KMS-11 (cell line): ENCODE measurements around the gene AKR7A2.

ENCODE experiments used
- H2AFZ ChIP-seq: fragments of 200-600 bp; sonication (generic); 2 replicates; pipeline ENCODE4 v1.6.1; 2016; ENCODE audit warnings: antibody characterized with exemption, mixed run types, low read depth
- H3K27ac ChIP-seq: fragments of 200-600 bp; sonication (generic); 2 replicates; pipeline ENCODE4 v1.6.1; 2016; ENCODE audit warnings: mild to moderate bottlenecking, mixed run types
- H3K27me3 ChIP-seq: fragments of 200-600 bp; sonication (generic); 2 replicates; pipeline ENCODE4 v1.6.1; 2017; ENCODE audit warnings: mild to moderate bottlenecking, low read depth, mixed run types, moderate library complexity; ENCODE audit not compliant: insufficient read depth
- H3K36me3 ChIP-seq: fragments of 200-600 bp; sonication (generic); 2 replicates; pipeline ENCODE4 v1.6.1; 2017; ENCODE audit warnings: mild to moderate bottlenecking, mixed run types; ENCODE audit not compliant: insufficient read depth
- H3K4me1 ChIP-seq: fragments of 200-600 bp; sonication (generic); 2 replicates; pipeline ENCODE4 v1.6.1; 2016; ENCODE audit warnings: mild to moderate bottlenecking, low read depth, mixed run types; ENCODE audit not compliant: poor library complexity, severe bottlenecking
- H3K4me2 ChIP-seq: fragments of 200-600 bp; sonication (generic); 2 replicates; pipeline ENCODE4 v1.7.0; 2016; ENCODE audit warnings: mild to moderate bottlenecking, mixed run types
- H3K4me3 ChIP-seq: fragments of 200-600 bp; sonication (generic); IDR thresholded peaks from 2 replicates; pipeline ENCODE4 v1.6.1; 2017; ENCODE audit warnings: low read depth, low read length, mixed read lengths; ENCODE audit not compliant: insufficient read depth
- H3K79me2 ChIP-seq: fragments of 200-600 bp; sonication (generic); 2 replicates; pipeline ENCODE4 v1.6.1; 2016; ENCODE audit warnings: low read depth, mixed run types; ENCODE audit not compliant: insufficient read depth
- H3K9ac ChIP-seq: fragments of 200-600 bp; sonication (generic); 2 replicates; pipeline ENCODE4 v1.6.1; 2016; ENCODE audit warnings: mild to moderate bottlenecking, mixed run types
- H4K20me1 ChIP-seq: fragments of 200-600 bp; sonication (generic); 2 replicates; pipeline ENCODE4 v1.6.1; 2016; ENCODE audit warnings: mild to moderate bottlenecking, mixed run types; ENCODE audit not compliant: insufficient read depth
- TF ChIP-seq, protein P1 (sequence below): fragments of 200-600 bp; sonication (generic); conservative IDR thresholded peaks from 2 replicates; pipeline ENCODE4 v1.6.1; 2017; ENCODE audit warnings: low read depth, mild to moderate bottlenecking, antibody characterized with exemption, low read length, moderate library complexity, mixed read lengths

The AKR7A2 gene

DNA sequence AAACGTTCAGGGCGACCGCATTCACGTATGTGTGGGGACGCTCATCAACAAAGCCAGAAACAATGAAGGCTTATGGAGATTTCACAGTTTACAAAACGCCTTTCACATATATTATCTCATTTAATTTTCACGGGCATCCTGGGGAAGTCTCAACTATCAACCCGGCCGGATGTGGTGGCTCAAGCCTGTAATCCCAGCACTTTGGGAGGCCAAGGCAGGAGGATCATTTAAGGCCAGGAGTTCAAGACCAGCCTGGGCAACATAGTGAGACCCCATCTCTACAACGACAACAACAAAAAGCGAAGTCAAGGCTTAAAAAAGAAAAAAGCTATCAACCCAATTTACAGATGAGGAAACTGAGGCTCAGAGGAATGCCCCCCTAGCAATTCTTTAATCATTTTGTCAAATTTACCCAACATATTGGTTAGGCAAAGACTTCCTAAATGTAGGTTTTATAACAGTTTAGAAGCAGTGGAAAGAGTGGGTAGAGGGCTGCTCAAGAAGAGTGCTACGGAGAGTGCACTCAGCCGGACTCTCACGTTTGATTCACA is 28.5 kb upstream of the AKR7A2 start:
- Histone ChIP-seq H2AFZ (no peak overlapping the region), H3K4me3 (no peak overlapping the region), H4K20me1 (no peaks in the 10 kb centered on the region), H3K27me3 (no peaks in the 10 kb centered on the region), H3K4me2 (no peak overlapping the region), H3K36me3 (no peaks in the 10 kb centered on the region), H3K27ac (no peak overlapping the region), H3K4me1 (no peaks in the 10 kb centered on the region), H3K79me2 (no peaks in the 10 kb centered on the region), H3K9ac (no peak overlapping the region)
- TF ChIP-seq, protein P1, sequence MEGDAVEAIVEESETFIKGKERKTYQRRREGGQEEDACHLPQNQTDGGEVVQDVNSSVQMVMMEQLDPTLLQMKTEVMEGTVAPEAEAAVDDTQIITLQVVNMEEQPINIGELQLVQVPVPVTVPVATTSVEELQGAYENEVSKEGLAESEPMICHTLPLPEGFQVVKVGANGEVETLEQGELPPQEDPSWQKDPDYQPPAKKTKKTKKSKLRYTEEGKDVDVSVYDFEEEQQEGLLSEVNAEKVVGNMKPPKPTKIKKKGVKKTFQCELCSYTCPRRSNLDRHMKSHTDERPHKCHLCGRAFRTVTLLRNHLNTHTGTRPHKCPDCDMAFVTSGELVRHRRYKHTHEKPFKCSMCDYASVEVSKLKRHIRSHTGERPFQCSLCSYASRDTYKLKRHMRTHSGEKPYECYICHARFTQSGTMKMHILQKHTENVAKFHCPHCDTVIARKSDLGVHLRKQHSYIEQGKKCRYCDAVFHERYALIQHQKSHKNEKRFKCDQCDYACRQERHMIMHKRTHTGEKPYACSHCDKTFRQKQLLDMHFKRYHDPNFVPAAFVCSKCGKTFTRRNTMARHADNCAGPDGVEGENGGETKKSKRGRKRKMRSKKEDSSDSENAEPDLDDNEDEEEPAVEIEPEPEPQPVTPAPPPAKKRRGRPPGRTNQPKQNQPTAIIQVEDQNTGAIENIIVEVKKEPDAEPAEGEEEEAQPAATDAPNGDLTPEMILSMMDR: no peak

DNA sequence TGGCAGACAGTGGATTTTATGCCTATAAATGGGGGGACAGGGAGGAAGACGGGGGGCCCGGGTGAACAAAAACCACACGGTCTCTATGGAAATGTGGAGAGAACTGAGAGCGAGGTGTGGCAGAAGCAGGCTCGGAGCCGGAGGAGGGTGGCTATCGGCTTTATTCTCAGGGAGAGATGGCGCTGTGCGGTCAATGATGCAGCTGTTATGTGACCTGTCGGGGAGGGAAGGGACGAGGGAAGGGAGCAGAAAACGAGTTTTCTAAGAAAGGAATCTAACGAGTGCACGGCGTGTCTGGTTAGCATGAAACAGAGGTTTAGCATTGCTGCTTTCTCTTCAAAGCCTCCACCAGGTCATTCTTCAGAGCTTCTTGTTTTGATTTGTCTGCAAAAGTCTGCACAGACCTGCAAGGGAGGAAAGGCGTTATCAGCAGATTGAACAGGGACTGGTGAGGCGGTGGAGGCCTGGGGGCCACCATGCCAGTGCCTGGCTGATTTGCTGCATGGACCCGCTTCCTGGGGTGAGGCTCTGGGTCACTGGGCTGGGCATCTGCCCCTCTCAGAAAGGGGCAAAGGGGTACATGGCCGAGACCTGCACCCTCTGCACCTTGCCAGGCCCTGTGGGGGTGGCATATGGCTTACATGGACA is 27.4 kb upstream of the AKR7A2 start:
- no peak overlapping the region for H2AFZ ChIP-seq
- no peak overlapping the region for H3K9ac ChIP-seq
- H3K36me3 ChIP-seq: no peaks in the 10 kb centered on the region
- H3K27me3 ChIP-seq: no peaks in the 10 kb centered on the region
- H3K4me3 ChIP-seq: no peak overlapping the region
- H3K27ac ChIP-seq: no peak overlapping the region
- no peaks in the 10 kb centered on the region for H3K4me1 ChIP-seq
- H4K20me1 ChIP-seq: no peaks in the 10 kb centered on the region
- TF ChIP-seq, protein P1: no peak
- no peak overlapping the region for H3K4me2 ChIP-seq
- H3K79me2 ChIP-seq: no peaks in the 10 kb centered on the region

DNA sequence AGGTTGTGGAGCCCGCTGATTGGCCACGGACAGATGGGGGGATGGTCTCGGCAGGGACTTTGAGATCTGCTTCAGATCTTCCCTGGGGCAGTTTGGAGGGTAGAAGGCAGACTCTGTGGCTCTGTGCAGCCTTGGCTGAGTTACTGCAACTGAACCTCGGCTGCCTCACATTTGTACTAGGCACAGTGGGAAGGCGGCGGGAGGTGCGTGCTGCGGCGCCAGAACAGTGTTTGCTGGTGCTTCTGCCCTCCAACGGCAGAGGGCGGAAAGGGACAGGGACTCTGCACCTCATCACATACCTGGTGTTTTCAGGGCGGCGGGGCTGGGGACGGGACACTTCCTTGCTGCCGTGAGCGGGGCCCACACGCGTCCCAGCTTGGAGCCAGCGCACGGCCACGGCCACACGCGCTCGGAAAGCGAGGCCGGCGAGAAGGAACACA is 26.4 kb upstream of the AKR7A2 start:
- Histone ChIP-seq H3K79me2 (no peaks in the 10 kb centered on the region), H3K27me3 (no peaks in the 10 kb centered on the region), H3K4me2 (no peak overlapping the region), H2AFZ (no peak overlapping the region), H4K20me1 (no peaks in the 10 kb centered on the region), H3K4me1 (no peaks in the 10 kb centered on the region), H3K9ac (no peak overlapping the region), H3K36me3 (no peaks in the 10 kb centered on the region), H3K4me3 (no peak overlapping the region), H3K27ac (no peak overlapping the region)
- TF ChIP-seq, protein P1: no peak

DNA sequence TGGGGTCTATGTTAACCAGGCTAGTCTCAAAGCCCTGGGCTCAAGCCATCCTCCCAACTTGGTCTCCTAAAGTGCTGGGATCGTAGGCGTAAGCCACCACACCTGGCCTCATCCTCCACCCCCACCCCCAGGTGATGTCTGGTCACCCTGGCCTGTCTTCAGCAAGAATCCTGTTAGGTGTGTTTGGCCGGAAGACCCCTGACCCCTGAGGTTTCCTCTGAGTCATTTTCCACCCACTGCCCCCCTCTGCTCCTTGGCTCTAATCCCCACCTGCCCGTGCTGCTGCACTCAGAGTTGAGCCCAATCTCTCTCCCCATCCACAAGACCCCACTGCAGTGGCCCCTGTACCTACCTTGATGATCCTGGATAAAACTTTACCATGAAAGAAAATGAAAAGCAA is 25.3 kb upstream of the AKR7A2 start:
- H3K9ac ChIP-seq: no peak overlapping the region
- H2AFZ ChIP-seq: no peak overlapping the region
- no peak overlapping the region for H3K4me3 ChIP-seq
- no peaks in the 10 kb centered on the region for H3K27me3 ChIP-seq
- H3K27ac ChIP-seq: no peak overlapping the region
- no peaks in the 10 kb centered on the region for H3K36me3 ChIP-seq
- no peaks in the 10 kb centered on the region for H4K20me1 ChIP-seq
- TF ChIP-seq, protein P1: no peak
- no peaks in the 10 kb centered on the region for H3K4me1 ChIP-seq
- H3K79me2 ChIP-seq: no peaks in the 10 kb centered on the region
- H3K4me2 ChIP-seq: no peak overlapping the region
